ENCODE measurements around the gene COQ6. TPM values are rescaled to one million over a fixed set of nuclear protein-coding genes. Genes with fewer than 3 reads are reported as not detected.

Gene COQ6
- total and polyA plus RNA-seq, 2 experiments from 2014 or later, result 25.4 to 81.7 TPM

DNA sequence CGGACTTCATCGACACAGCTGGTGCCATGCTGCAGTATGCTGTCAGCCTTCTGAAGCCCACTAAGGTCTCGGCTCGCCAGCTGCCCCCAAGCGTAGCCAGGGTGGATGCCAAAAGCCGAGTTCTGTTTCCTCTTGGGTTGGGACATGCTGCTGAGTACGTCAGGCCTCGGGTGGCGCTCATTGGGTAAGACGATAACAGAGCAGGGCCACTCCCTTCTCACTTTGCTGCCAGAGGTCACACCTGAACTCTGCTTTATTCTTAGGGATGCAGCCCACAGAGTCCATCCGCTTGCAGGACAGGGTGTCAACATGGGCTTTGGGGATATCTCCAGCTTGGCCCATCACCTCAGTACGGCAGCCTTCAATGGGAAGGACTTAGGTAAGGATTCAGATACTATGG lies 11.1 kb downstream of the COQ6 start:
- no peaks in the 10 kb centered on the region for H3K9me3 ChIP-seq (ENCODE audit: low read depth)
- no peak overlapping the region for H3K4me3 ChIP-seq
- no peak for TF ChIP-seq CTCF (IDR thresholded peaks at IDR 0.05; ENCODE audit: low read depth, low read length)
- peaks cover 68% of the 10 kb centered on the region for H3K36me3 ChIP-seq
- no peak for DNase-seq (ENCODE audit: low read depth in 1 of 2, low spot score in 1 of 2)
- H3K27ac ChIP-seq, result no peak overlapping the region
- H3K4me1 ChIP-seq (ENCODE audit: low read depth), result no peaks in the 10 kb centered on the region
- no peaks in the 10 kb centered on the region for H3K27me3 ChIP-seq

- Histone ChIP-seq H3K9me3 (ENCODE audit: low read depth) (no peaks in the 10 kb centered on the region), H3K4me1 (ENCODE audit: low read depth) (no peaks in the 10 kb centered on the region), H3K4me3 (no peak overlapping the region), H3K27me3 (no peaks in the 10 kb centered on the region), H3K36me3 (peaks cover 45% of the 10 kb centered on the region), H3K27ac (no peak overlapping the region)
- TF ChIP-seq CTCF (IDR thresholded peaks at IDR 0.05; ENCODE audit: low read depth, low read length), result no peak
- no peak for DNase-seq (ENCODE audit: low read depth in 1 of 2, low spot score in 1 of 2)
Measured at GRCh38 chr14:73965216-73965615, 15.1 kb downstream of the COQ6 start.

DNA sequence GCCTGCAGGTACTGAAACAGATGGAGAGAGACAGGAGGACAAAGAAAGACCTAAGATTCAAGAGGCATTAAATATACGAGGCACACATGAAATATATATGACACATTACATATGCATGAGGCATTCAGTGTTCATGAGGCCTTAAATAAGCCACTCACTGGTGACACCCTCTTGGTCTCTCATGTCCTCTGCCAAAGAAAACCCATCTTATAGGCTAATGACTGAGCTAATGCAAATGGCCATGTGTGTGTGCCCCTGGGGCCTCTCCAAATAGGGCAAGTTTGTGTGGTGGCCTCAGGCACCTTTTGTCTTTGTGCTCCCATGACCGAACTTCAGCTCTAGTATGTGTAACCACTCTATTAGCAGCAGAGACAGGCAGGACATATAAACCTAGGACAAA lies 18.8 kb downstream of the COQ6 start:
- H3K9me3 ChIP-seq (ENCODE audit: low read depth), result no peaks in the 10 kb centered on the region
- DNase-seq (ENCODE audit: low read depth in 1 of 2, low spot score in 1 of 2), result no peak
- peaks cover 12% of the 10 kb centered on the region for H3K36me3 ChIP-seq
- peaks cover 4% of the 10 kb centered on the region for H3K4me1 ChIP-seq (ENCODE audit: low read depth)
- TF ChIP-seq CTCF (IDR thresholded peaks at IDR 0.05; ENCODE audit: low read depth, low read length), result no peak
- no peak overlapping the region for H3K27ac ChIP-seq
- H3K27me3 ChIP-seq, result no peaks in the 10 kb centered on the region
- H3K4me3 ChIP-seq, result no peak overlapping the region

GRCh38 chr14:73973497-73973896 lies 23.4 kb downstream of the COQ6 start:
- H3K9me3 ChIP-seq (ENCODE audit: low read depth), result no peaks in the 10 kb centered on the region
- DNase-seq (ENCODE audit: low read depth in 1 of 2, low spot score in 1 of 2), result peak in 1 of 2 donors; percentile 19
- TF ChIP-seq CTCF (IDR thresholded peaks at IDR 0.05; ENCODE audit: low read depth, low read length), result no peak
- peaks cover 7% of the 10 kb centered on the region for H3K36me3 ChIP-seq
- peak overlapping the region; percentile 9 for H3K27ac ChIP-seq
- peaks cover 7% of the 10 kb centered on the region for H3K4me1 ChIP-seq (ENCODE audit: low read depth)
- H3K4me3 ChIP-seq, result no peak overlapping the region
- no peaks in the 10 kb centered on the region for H3K27me3 ChIP-seq

DNA sequence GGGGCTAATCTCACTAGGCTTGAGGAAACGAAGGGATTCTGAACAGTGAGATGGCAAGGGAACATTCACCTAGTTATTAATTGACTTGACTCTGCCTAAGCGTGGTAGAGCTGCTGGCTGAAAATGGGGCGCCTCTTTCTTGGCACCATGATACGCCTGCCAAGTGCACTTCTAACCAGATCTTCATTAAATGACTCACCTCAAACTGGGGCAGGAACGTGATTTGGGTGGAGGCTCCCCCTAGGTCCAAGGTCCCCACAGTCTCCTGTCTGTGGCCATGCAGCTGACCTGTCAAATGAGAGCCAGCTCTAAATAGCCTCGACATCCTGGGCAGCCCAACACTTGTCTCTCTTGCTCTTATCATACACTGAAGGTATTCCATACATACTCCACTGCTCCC lies 26.0 kb downstream of the COQ6 start:
- Histone ChIP-seq H3K4me1 (ENCODE audit: low read depth) (peaks cover 7% of the 10 kb centered on the region), H3K4me3 (no peak overlapping the region)
- no peak for TF ChIP-seq CTCF (IDR thresholded peaks at IDR 0.05; ENCODE audit: low read depth, low read length)

DNA sequence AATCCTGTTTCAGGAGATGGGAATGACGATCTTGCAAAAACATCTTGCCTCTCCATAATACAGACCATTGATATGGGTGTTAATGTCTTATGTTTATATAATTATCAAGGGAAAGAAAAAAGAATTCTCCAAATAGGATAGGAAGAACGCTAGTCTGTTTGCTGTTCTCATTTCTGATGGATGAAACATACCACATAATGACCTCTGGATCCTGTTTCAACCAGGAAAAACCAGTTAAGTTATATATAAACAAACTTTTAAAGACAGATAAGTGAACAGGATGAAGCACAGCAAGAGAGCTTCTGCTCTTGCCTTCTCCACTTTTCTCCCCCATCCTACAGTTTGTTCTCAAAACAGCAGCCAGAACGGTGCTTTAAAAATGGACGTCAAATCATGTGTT lies 27.8 kb downstream of the COQ6 start:
- Histone ChIP-seq H3K9me3 (ENCODE audit: low read depth) (no peaks in the 10 kb centered on the region), H3K27ac (no peak overlapping the region), H3K4me1 (ENCODE audit: low read depth) (peaks cover 7% of the 10 kb centered on the region), H3K36me3 (no peaks in the 10 kb centered on the region), H3K27me3 (no peaks in the 10 kb centered on the region), H3K4me3 (no peak overlapping the region)
- DNase-seq (ENCODE audit: low read depth in 1 of 2, low spot score in 1 of 2), result no peak
- TF ChIP-seq CTCF (IDR thresholded peaks at IDR 0.05; ENCODE audit: low read depth, low read length), result no peak

More for the DNA sequence above, 26.0 kb downstream of the COQ6 start:
- Histone ChIP-seq H3K36me3 (no peaks in the 10 kb centered on the region), H3K9me3 (ENCODE audit: low read depth) (no peaks in the 10 kb centered on the region), H3K27me3 (no peaks in the 10 kb centered on the region), H3K27ac (no peak overlapping the region)
- DNase-seq (ENCODE audit: low read depth in 1 of 2, low spot score in 1 of 2), result no peak
